K562 (cell line): ENCODE measurements around the gene PTPN7. TPM values are rescaled to one million over a fixed set of nuclear protein-coding genes. Genes with fewer than 3 reads are reported as not detected.

Source experiments
- AFF4 ChIP-seq: sonication (generic); formaldehyde crosslinking; IDR thresholded peaks from 2 replicates; pipeline ENCODE4 v1.8.0; 2023; ENCODE audit warnings: mild to moderate bottlenecking, missing genetic modification reagents
- ARID3B ChIP-seq: fragments of 250-450 bp; sonication (Bioruptor Pico); IDR thresholded peaks from 2 replicates; pipeline ENCODE4 v1.4.0; 2020; ENCODE audit warnings: borderline replicate concordance
- CHCHD3 ChIP-seq: fragments of 250-450 bp; sonication (Bioruptor Pico); IDR thresholded peaks from 2 replicates; pipeline ENCODE4 v2.1.2; 2022; ENCODE audit warnings: mild to moderate bottlenecking
- DEAF1 ChIP-seq: fragments of 450-650 bp; formaldehyde crosslinking; IDR thresholded peaks from 2 replicates; pipeline ENCODE4 v1.4.0; 2020; ENCODE audit warnings: mild to moderate bottlenecking, moderate library complexity
- ESRRA ChIP-seq: fragments of 450-650 bp; IDR thresholded peaks from 2 replicates; pipeline ENCODE4 v1.6.1; 2014; ENCODE audit warnings: low read depth, mild to moderate bottlenecking, moderate library complexity, borderline replicate concordance
- ETS2 ChIP-seq: IDR thresholded peaks from 2 replicates; pipeline ENCODE4 v1.6.1; 2016; ENCODE audit warnings: borderline replicate concordance, missing genetic modification characterization, mild to moderate bottlenecking, moderate library complexity, missing compliant biosample characterization; ENCODE audit not compliant: poor library complexity, severe bottlenecking
- HDGF ChIP-seq: fragments of 450-650 bp; IDR thresholded peaks from 2 replicates; pipeline ENCODE4 v1.6.1; 2016
- HMGN3 ChIP-seq: IDR thresholded peaks from 2 replicates; pipeline ENCODE4 v1.6.1; 2011; ENCODE audit warnings: borderline replicate concordance, low read depth, mild to moderate bottlenecking, mixed read lengths, low read length; ENCODE audit not compliant: insufficient read length; ENCODE audit errors: extremely low read depth
- KAT8 ChIP-seq: fragments of 450-650 bp; IDR thresholded peaks from 2 replicates; pipeline ENCODE4 v1.6.1; 2016; ENCODE audit warnings: low read depth, mild to moderate bottlenecking
- POU5F1 ChIP-seq: fragments of 150-350 bp; IDR thresholded peaks from 2 replicates; pipeline ENCODE4 v1.6.1; 2014; ENCODE audit warnings: borderline replicate concordance, low read length, low read depth, mild to moderate bottlenecking; ENCODE audit not compliant: partially characterized antibody
- RBM39 ChIP-seq: fragments of 200-400 bp; formaldehyde crosslinking; optimal IDR thresholded peaks from 2 replicates; pipeline ENCODE3; 2018; ENCODE audit warnings: low read depth, low read length
- SIN3B ChIP-seq: fragments of 450-650 bp; IDR thresholded peaks from 2 replicates; pipeline ENCODE4 v1.6.1; 2017; ENCODE audit warnings: low read depth, mild to moderate bottlenecking, moderate library complexity
- THRB ChIP-seq: fragments of 450-650 bp; formaldehyde crosslinking; conservative IDR thresholded peaks from 2 replicates; pipeline ENCODE4 v1.4.0; 2022; ENCODE audit warnings: mild to moderate bottlenecking, missing genetic modification characterization
- TSC22D4 ChIP-seq: fragments of 450-650 bp; IDR thresholded peaks from 2 replicates; pipeline ENCODE4 v1.6.1; 2016; ENCODE audit warnings: missing genetic modification characterization, missing biosample characterization, control low read depth
- ZFP91 ChIP-seq: sonication (generic); formaldehyde crosslinking; IDR thresholded peaks from 2 replicates; pipeline ENCODE4 v1.8.0; 2022; ENCODE audit warnings: mild to moderate bottlenecking, missing genetic modification reagents
- ZFPM2 ChIP-seq: fragments of 250-450 bp; sonication (Bioruptor Pico); IDR thresholded peaks from 2 replicates; pipeline ENCODE4 v1.5.1; 2022; ENCODE audit warnings: mild to moderate bottlenecking
- ZNF785 ChIP-seq: fragments of 250-450 bp; sonication (Bioruptor Pico); IDR thresholded peaks from 2 replicates; pipeline ENCODE4 v1.4.0; 2020; ENCODE audit warnings: mild to moderate bottlenecking
- polyA plus RNA-seq, 8 experiments: library from polyadenylated mRNA; depleted of rRNA in 4 of 8; stranded (reverse) in 5 of 8; unstranded in 3 of 8; fragments of >200 nt; fragmentation: Nextera tagmentation in 2 of 8; fragmentation: Illumina TruSeq in 1 of 8; extraction: Ambion mirVana in 2 of 8; extraction: Trizol in 1 of 8; gene quantifications; 2 replicates each; pipeline versions ENCODE4 v1.2.1 to v1.2.3, GENCODE V29; 2011 to 2014; ENCODE audit warnings: inconsistent platforms in 1 of 8, missing spikeins in 1 of 8
- total RNA-seq, 7 experiments: library from RNA; depleted of rRNA in 6 of 7; stranded (reverse); fragments of >200 nt in 6 of 7; fragmentation: Illumina TruSeq in 2 of 7; extraction: Trizol in 2 of 7; gene quantifications; 2 replicates each; pipeline versions ENCODE4 v1.2.1 to v1.2.3, GENCODE V29; 2011 to 2021; ENCODE audit warnings: low replicate concordance in 1 of 7

The PTPN7 gene
- total and polyA plus RNA-seq, 9 of the 15 experiments (the other 6 are each of a cell fraction or from before 2014, with no cell fraction given) = 18.7 to 144 (median 120) TPM

GRCh38 chr1:202192770-202193613, 32.6 kb upstream of the PTPN7 start (continued):
- TF ChIP-seq ARID3B (CRISPR knock-in tag) (no peak), HDGF (no peak), AFF4 (CRISPR knock-in tag) (no peak), ETS2 (no peak), POU5F1 (no peak), TSC22D4 (tag) (no peak), ZFP91 (CRISPR knock-in tag) (0 out of 2 replicates have a peak, but pooled peaks have one; percentile 25), RBM39 (no peak), DEAF1 (peak; percentile 36; the same call in 1 of the 2 replicates), KAT8 (no peak), SIN3B (no peak), ZFPM2 (CRISPR knock-in tag) (no peak), CHCHD3 (no peak), THRB (CRISPR knock-in tag) (no peak), ZNF785 (CRISPR knock-in tag) (no peak), ESRRA (peak; percentile 17; the same call in 1 of the 2 replicates), HMGN3 (no peak)
